Heart left ventricle (tissue), 16 donors: Measurements from ENCODE around the gene RALGAPA2. TPM values are rescaled to one million over a fixed set of nuclear protein-coding genes. Genes with fewer than 3 reads are reported as not detected.

Experiments
- ATAC-seq, 4 donors: fragments of 200-7000 bp; cut with Tn5 transposase; one replicate each; pipeline ENCODE4 v1.9.1; 2020 to 2022; ENCODE audit warnings: moderate library complexity in 4 of 4, mild to moderate bottlenecking in 3 of 4, moderate number of reproducible peaks in 1 of 4
- DNase-seq, 5 donors: peaks; one replicate each; pipeline ENCODE4 v3.0.0-alpha.2; 2020
- H3K27ac ChIP-seq, 12 donors: fragments of 200-600 bp; sonication (generic) in 4 of 12; one replicate each; pipeline versions ENCODE4 v1.5.0 to v1.8.0; 2016 to 2022; ENCODE audit warnings: mild to moderate bottlenecking in 2 of 12
- H3K27me3 ChIP-seq, 9 donors: fragments of 200-600 bp; sonication (generic) in 2 of 9; one replicate each; pipeline versions ENCODE4 v1.5.1 to v1.8.0; 2016 to 2022; ENCODE audit warnings: mild to moderate bottlenecking in 3 of 9
- H3K36me3 ChIP-seq, 9 donors: fragments of 200-600 bp; sonication (generic) in 2 of 9; one replicate each; pipeline versions ENCODE4 v1.5.0 to v1.8.0; 2018 to 2022; ENCODE audit warnings: mild to moderate bottlenecking in 2 of 9
- H3K4me1 ChIP-seq, 12 donors: fragments of 200-600 bp; sonication (generic) in 4 of 12; one replicate each; pipeline versions ENCODE4 v1.5.0 to v1.8.0; 2016 to 2022; ENCODE audit warnings: mild to moderate bottlenecking in 3 of 12
- H3K4me3 ChIP-seq, 12 donors: fragments of 200-600 bp; sonication (generic) in 4 of 12; one replicate each; pipeline versions ENCODE4 v1.5.0 to v1.8.0; 2017 to 2022; ENCODE audit warnings: mild to moderate bottlenecking in 9 of 12, moderate library complexity in 4 of 12
- H3K9me3 ChIP-seq, 12 donors: fragments of 200-600 bp; sonication (generic) in 4 of 12; one replicate each; pipeline versions ENCODE4 v1.5.0 to v1.8.0; 2016 to 2022; ENCODE audit warnings: mild to moderate bottlenecking in 1 of 12
- POLR2A ChIP-seq, 2 donors: fragments of 450-650 bp; IDR thresholded peaks; one replicate each; pipeline ENCODE4 v1.6.1; 2017; ENCODE audit warnings: antibody characterized with exemption in 2 of 2, mild to moderate bottlenecking in 2 of 2, moderate library complexity in 2 of 2
- WGBS, 4 donors: extraction: QIAGEN DNeasy Blood & Tissue Kit in 2 of 4; methylation state at CpG; one replicate each; pipeline versions ENCODE4 v1.1.5 to v1.1.7; 2013 to 2018; 5-methylcytosine and 5-hydroxymethylcytosine counted together
- intact Hi-C, 10 donors: fragments of 100-400 bp; cut with DNase I; formaldehyde crosslinking; loops; one replicate each; pipeline versions ENCODE4 v1.11.1 to v1.14.2; 2022
- polyA plus RNA-seq, 2 donors: library from polyadenylated mRNA; stranded (reverse); fragments of 200-250 nt; gene quantifications; one replicate each; pipeline ENCODE4 v1.2.3, GENCODE V29; 2013
- total RNA-seq, 9 donors: library from RNA; depleted of rRNA in 2 of 9; stranded (reverse); fragments of >200 nt in 2 of 9; fragmentation: NEBNext Ultra II Directional in 3 of 9; extraction: Animal tissue kit (Norgen Biotek cat#: 25700) in 3 of 9; gene quantifications; one replicate each; pipeline versions ENCODE4 v1.1.0 to v1.2.4, GENCODE V29; 2016 to 2023
- TF ChIP-seq, protein P1 (sequence below), 12 donors: fragments of 200-600 bp; sonication (generic) in 4 of 12; IDR thresholded peaks; one replicate each; pipeline versions ENCODE4 v1.5.0 to v1.8.0; 2018 to 2022; ENCODE audit warnings: antibody characterized with exemption in 12 of 12, mild to moderate bottlenecking in 5 of 12
- donor health status: ischemic (EF 13 %, LVEDD 7.1; RV severe dilation, severe dysfunction).
- donor health status: healthy with polysubstance abuse.
- donor health status: DM: no; HTN: yes; CAD: no.
- donor health status: DM: no; HTN: no; CAD: no.
- donor health status: ischemic (EF 25% LVEDD 6.9; RV normal size, moderate dysfunction).
- donor health status: ischemic (EF 25% LVEDD 5.7; RV mildly dilated, moderate dysfunction).
- donor health status: healthy.
- donor health status: DM: yes; HTN: yes; CAD: no.
- donor health status: ischemic (EF 35%, LVEDD 5.7; RV mildly dilated, moderate dysfunction).
- donor health status: nonischemic (EF 11% LVEDD 7.7; RV severe dilation, severe dysfunction).
- donor health status: DM: yes; HTN: yes; CAD: no.
- donor health status: PGD.
- donor health status: ischemic (EF 29% LVEDD 5.4; RV normal size, mild dysfunction).
- donor health status: nonischemic (EF 23%, LVEDD 6.1; RV moderate dilation, normal function).

RALGAPA2 gene
- total and polyA plus RNA-seq, 11 donors, result 5.6 to 33.8 (median 21.4) TPM

DNA sequence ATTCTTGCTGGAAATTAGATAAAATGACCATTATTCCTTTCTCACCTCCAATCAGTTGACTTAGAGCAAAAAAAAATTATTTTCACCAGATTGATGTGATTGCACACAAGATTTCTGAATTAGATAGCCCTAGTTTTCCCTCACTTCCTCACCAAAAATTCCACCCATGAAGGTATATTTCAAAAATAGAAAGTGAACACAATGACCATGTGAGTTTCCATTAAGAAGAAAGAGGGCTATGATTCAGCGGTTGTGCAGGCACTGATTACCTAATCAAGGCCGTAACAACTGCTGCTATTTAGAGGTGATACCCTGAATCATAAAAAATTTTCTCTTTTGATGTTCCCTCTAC is 19.5 kb upstream of the RALGAPA2 start:
- peak overlapping the region; percentile 40 to 85 (median 74) for H3K27ac ChIP-seq
- no peak for TF ChIP-seq POLR2A (IDR thresholded peaks at IDR 0.05)
- TF ChIP-seq, protein P1, sequence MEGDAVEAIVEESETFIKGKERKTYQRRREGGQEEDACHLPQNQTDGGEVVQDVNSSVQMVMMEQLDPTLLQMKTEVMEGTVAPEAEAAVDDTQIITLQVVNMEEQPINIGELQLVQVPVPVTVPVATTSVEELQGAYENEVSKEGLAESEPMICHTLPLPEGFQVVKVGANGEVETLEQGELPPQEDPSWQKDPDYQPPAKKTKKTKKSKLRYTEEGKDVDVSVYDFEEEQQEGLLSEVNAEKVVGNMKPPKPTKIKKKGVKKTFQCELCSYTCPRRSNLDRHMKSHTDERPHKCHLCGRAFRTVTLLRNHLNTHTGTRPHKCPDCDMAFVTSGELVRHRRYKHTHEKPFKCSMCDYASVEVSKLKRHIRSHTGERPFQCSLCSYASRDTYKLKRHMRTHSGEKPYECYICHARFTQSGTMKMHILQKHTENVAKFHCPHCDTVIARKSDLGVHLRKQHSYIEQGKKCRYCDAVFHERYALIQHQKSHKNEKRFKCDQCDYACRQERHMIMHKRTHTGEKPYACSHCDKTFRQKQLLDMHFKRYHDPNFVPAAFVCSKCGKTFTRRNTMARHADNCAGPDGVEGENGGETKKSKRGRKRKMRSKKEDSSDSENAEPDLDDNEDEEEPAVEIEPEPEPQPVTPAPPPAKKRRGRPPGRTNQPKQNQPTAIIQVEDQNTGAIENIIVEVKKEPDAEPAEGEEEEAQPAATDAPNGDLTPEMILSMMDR (IDR thresholded peaks at IDR 0.05), result no peak
- WGBS, 4 donors, result 23 to 38% (median 28%) methylated on average over 2 of the region's 2 CpGs
- no peak for DNase-seq
- no peaks in the 10 kb centered on the region for H3K27me3 ChIP-seq
- no peaks in the 10 kb centered on the region for H3K36me3 ChIP-seq
- H3K9me3 ChIP-seq, result no peaks in the 10 kb centered on the region
- peaks cover 0 to 42% (median 22%) of the 10 kb centered on the region in 12 donors for H3K4me1 ChIP-seq
- ATAC-seq, result peak; percentile 85 to 94 (median 90)
- intact Hi-C loops, result no loop called here
- no peak overlapping the region for H3K4me3 ChIP-seq

DNA sequence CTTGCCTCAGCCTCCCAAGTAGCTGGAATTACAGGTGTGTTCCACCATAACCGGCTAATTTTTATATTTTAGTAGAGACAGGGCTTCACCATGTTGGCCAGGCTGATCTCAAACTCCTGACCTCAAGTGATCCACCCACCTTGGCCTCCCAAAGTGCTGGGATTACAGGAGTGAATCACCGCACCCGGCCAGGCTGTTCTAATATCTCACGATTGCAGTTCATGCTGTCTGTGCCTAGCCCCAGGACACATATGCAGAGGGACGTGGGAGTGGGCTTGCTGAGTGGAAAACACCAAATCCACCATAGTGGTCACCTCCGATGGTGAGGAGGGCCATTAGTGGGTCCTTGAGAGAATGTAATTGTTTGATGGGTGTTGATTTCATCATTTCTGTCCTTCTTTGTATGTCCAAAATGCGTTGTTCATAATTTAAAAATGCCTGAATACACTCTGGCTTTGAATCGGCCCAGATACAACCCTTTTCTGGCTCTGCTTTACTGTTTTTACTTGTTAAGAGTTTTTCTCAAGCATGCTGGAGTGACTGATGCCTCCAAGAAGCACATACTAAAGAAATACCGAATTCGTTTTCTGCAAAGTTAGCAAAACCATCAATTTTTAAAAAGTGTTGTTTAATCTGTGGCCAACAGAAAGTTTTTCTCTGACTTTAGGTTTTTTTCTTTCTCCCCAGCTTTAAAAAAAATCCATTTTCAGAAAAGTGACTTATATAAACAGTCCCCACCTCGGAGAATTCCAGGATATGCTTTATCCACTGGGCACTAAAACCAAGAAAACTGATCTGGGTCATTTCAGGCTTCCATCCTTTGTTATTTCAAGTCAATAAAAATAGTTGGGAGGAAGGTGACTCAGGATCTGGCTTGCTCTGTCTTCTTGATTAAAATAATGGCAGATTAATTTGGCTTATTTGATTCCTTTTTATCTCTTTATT is 18.8 kb upstream of the RALGAPA2 start:
- intact Hi-C loops, result no loop called here
- TF ChIP-seq, protein P1 (IDR thresholded peaks at IDR 0.05), result no peak
- TF ChIP-seq POLR2A (IDR thresholded peaks at IDR 0.05), result no peak
- Histone ChIP-seq H3K27ac (peak overlapping the region; percentile 53 to 85 (median 74)), H3K4me3 (no peak overlapping the region), H3K9me3 (no peaks in the 10 kb centered on the region), H3K4me1 (peaks cover 0 to 42% (median 22%) of the 10 kb centered on the region in 12 donors), H3K27me3 (no peaks in the 10 kb centered on the region), H3K36me3 (no peaks in the 10 kb centered on the region)
- WGBS, 4 donors, result 76 to 83% (median 77%) methylated on average over 11 of the region's 11 CpGs
- ATAC-seq, result peak; percentile 45 to 91 (median 64)
- no peak for DNase-seq

DNA sequence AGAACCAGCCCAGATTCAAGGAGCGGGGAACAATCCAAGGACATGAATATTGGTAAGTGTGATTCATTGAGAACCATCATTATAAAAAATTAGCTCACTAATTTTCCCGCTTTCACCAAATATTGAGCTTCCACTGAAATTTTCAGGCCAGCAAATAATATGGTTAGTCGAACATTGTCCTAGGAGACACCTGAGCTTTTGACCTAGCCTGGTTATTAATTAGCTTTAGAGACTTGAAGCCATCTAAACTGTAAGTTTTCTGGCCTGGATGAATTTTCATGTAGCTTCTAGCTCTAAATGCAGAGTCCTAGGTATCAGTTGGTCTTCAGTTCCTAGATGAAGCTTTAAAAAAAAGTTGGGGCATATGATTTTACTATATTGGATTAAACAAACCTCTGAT is 17.1 kb upstream of the RALGAPA2 start:
- Histone ChIP-seq H3K9me3 (no peaks in the 10 kb centered on the region), H3K4me1 (peaks cover 0 to 39% (median 22%) of the 10 kb centered on the region in 12 donors), H3K27ac (no peak overlapping the region), H3K36me3 (no peaks in the 10 kb centered on the region), H3K4me3 (no peak overlapping the region), H3K27me3 (no peaks in the 10 kb centered on the region)
- intact Hi-C loops, result no loop called here
- ATAC-seq, result no peak
- no peak for DNase-seq
- WGBS, 4 donors, result 95 to 98% (median 98%) methylated on average over 3 of the region's 3 CpGs
- TF ChIP-seq, protein P1 (IDR thresholded peaks at IDR 0.05), result no peak
- TF ChIP-seq POLR2A (IDR thresholded peaks at IDR 0.05), result no peak

DNA sequence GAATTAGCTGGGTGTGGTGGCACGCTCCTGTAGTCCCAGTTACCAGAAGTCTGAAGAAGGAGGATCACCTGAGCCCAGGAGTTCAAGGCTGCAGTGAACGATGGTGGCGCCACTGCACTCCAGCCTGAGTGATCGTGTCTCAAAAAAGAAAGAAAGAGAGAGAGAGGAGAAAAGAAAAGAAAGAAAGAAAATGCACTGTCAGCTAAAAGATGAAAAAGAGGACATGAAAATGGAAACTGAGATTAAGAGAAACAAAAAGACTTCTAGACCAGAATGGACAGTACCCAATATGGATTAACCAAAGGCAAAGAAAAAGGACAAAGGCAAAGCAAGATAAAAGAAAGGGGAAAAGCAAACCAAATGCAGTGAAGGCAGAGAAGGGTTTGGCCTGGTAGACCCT is 9.0 kb upstream of the RALGAPA2 start:
- Histone ChIP-seq H3K9me3 (no peaks in the 10 kb centered on the region), H3K27ac (no peak overlapping the region), H3K27me3 (no peaks in the 10 kb centered on the region), H3K4me3 (no peak overlapping the region), H3K4me1 (no peaks in the 10 kb centered on the region), H3K36me3 (no peaks in the 10 kb centered on the region)
- no peak for TF ChIP-seq POLR2A (IDR thresholded peaks at IDR 0.05)
- TF ChIP-seq, protein P1 (IDR thresholded peaks at IDR 0.05), result no peak
- no peak for ATAC-seq
- DNase-seq, result no peak
- intact Hi-C loops, result no loop called here
- 89 to 95% (median 93%) methylated on average over 4 of the region's 4 CpGs for WGBS, 4 donors
